KMS-11 (cell line): Measurements from ENCODE around the gene SLC27A6.

Experiments
- H2AFZ ChIP-seq: fragments of 200-600 bp; sonication (generic); 2 replicates; pipeline ENCODE4 v1.6.1; 2016; ENCODE audit warnings: antibody characterized with exemption, mixed run types, low read depth
- H3K27ac ChIP-seq: fragments of 200-600 bp; sonication (generic); 2 replicates; pipeline ENCODE4 v1.6.1; 2016; ENCODE audit warnings: mild to moderate bottlenecking, mixed run types
- H3K27me3 ChIP-seq: fragments of 200-600 bp; sonication (generic); 2 replicates; pipeline ENCODE4 v1.6.1; 2017; ENCODE audit warnings: mild to moderate bottlenecking, low read depth, mixed run types, moderate library complexity; ENCODE audit not compliant: insufficient read depth
- H3K36me3 ChIP-seq: fragments of 200-600 bp; sonication (generic); 2 replicates; pipeline ENCODE4 v1.6.1; 2017; ENCODE audit warnings: mild to moderate bottlenecking, mixed run types; ENCODE audit not compliant: insufficient read depth
- H3K4me1 ChIP-seq: fragments of 200-600 bp; sonication (generic); 2 replicates; pipeline ENCODE4 v1.6.1; 2016; ENCODE audit warnings: mild to moderate bottlenecking, low read depth, mixed run types; ENCODE audit not compliant: poor library complexity, severe bottlenecking
- H3K4me2 ChIP-seq: fragments of 200-600 bp; sonication (generic); 2 replicates; pipeline ENCODE4 v1.7.0; 2016; ENCODE audit warnings: mild to moderate bottlenecking, mixed run types
- H3K4me3 ChIP-seq: fragments of 200-600 bp; sonication (generic); IDR thresholded peaks from 2 replicates; pipeline ENCODE4 v1.6.1; 2017; ENCODE audit warnings: low read depth, low read length, mixed read lengths; ENCODE audit not compliant: insufficient read depth
- H3K79me2 ChIP-seq: fragments of 200-600 bp; sonication (generic); 2 replicates; pipeline ENCODE4 v1.6.1; 2016; ENCODE audit warnings: low read depth, mixed run types; ENCODE audit not compliant: insufficient read depth
- H3K9ac ChIP-seq: fragments of 200-600 bp; sonication (generic); 2 replicates; pipeline ENCODE4 v1.6.1; 2016; ENCODE audit warnings: mild to moderate bottlenecking, mixed run types
- H4K20me1 ChIP-seq: fragments of 200-600 bp; sonication (generic); 2 replicates; pipeline ENCODE4 v1.6.1; 2016; ENCODE audit warnings: mild to moderate bottlenecking, mixed run types; ENCODE audit not compliant: insufficient read depth
- TF ChIP-seq, protein P1 (sequence below): fragments of 200-600 bp; sonication (generic); conservative IDR thresholded peaks from 2 replicates; pipeline ENCODE4 v1.6.1; 2017; ENCODE audit warnings: low read depth, mild to moderate bottlenecking, antibody characterized with exemption, low read length, moderate library complexity, mixed read lengths

SLC27A6 gene

DNA sequence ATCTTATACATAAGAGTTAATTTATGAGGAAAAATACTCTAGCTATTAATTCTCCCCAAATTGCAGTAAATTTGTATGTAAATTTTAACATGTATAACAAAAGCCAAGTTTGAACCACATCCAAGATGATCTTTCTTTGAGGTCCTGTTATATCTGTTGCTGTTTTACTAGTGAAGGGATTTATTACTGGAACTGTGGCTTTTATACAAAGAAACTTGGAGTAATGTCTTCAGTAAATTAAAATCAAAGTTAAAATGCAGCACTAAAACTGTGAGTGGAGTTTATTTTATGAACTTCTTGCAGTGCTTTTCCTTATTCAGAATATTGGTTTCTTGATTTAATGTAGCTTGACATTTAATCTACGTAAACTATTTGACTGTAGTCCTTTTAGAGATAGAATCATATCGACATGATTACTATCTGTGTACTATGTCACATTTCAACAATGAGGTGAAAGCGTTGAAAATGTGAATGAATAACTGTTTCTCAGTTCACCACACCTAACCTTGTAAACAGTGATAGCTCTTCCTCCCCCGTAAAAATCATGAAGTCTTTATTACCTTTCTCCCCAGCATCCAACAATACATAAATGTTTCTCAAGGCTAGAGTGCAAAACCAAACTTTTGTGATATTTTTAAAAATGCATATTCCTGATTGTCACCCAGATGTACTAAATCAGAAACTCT is 76.1 kb downstream of the SLC27A6 start:
- TF ChIP-seq, protein P1, sequence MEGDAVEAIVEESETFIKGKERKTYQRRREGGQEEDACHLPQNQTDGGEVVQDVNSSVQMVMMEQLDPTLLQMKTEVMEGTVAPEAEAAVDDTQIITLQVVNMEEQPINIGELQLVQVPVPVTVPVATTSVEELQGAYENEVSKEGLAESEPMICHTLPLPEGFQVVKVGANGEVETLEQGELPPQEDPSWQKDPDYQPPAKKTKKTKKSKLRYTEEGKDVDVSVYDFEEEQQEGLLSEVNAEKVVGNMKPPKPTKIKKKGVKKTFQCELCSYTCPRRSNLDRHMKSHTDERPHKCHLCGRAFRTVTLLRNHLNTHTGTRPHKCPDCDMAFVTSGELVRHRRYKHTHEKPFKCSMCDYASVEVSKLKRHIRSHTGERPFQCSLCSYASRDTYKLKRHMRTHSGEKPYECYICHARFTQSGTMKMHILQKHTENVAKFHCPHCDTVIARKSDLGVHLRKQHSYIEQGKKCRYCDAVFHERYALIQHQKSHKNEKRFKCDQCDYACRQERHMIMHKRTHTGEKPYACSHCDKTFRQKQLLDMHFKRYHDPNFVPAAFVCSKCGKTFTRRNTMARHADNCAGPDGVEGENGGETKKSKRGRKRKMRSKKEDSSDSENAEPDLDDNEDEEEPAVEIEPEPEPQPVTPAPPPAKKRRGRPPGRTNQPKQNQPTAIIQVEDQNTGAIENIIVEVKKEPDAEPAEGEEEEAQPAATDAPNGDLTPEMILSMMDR, result no peak
- Histone ChIP-seq H3K27me3 (no peaks in the 10 kb centered on the region), H3K79me2 (no peaks in the 10 kb centered on the region), H3K4me1 (no peaks in the 10 kb centered on the region), H3K9ac (no peak overlapping the region), H4K20me1 (no peaks in the 10 kb centered on the region), H3K27ac (no peak overlapping the region), H3K4me3 (no peak overlapping the region), H2AFZ (no peak overlapping the region), H3K36me3 (no peaks in the 10 kb centered on the region), H3K4me2 (no peak overlapping the region)

DNA sequence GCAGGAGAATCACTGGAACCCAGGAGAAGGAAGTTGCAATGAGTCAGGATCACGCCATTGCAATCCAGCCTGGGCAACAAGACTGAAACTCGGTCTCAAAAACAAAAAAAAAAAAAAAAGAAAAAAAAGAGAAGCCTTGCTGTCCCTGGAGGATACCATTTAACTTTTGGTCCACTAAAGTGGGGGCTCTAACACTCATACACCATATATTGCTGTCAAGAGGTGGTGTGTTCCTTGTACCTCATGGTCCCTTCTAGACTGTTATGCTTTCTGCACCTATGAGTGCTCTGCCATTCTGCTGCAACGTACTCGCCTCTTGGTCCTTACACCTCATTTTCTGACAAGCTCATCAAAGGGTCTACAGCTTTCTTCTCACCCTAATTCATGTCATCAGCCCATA is 77.0 kb downstream of the SLC27A6 start:
- H2AFZ ChIP-seq, result no peak overlapping the region
- H3K9ac ChIP-seq, result no peak overlapping the region
- H3K36me3 ChIP-seq, result no peaks in the 10 kb centered on the region
- no peaks in the 10 kb centered on the region for H3K4me1 ChIP-seq
- H3K4me2 ChIP-seq, result no peak overlapping the region
- TF ChIP-seq, protein P1, result no peak
- H3K27ac ChIP-seq, result no peak overlapping the region
- no peaks in the 10 kb centered on the region for H3K27me3 ChIP-seq
- no peak overlapping the region for H3K4me3 ChIP-seq
- no peaks in the 10 kb centered on the region for H4K20me1 ChIP-seq
- H3K79me2 ChIP-seq, result no peaks in the 10 kb centered on the region

- no peaks in the 10 kb centered on the region for H3K79me2 ChIP-seq
- no peak overlapping the region for H3K9ac ChIP-seq
- no peaks in the 10 kb centered on the region for H4K20me1 ChIP-seq
- H3K4me2 ChIP-seq, result no peak overlapping the region
- H3K36me3 ChIP-seq, result no peaks in the 10 kb centered on the region
- no peak overlapping the region for H3K4me3 ChIP-seq
- H3K4me1 ChIP-seq, result no peaks in the 10 kb centered on the region
- H3K27ac ChIP-seq, result no peak overlapping the region
- no peak overlapping the region for H2AFZ ChIP-seq
- no peaks in the 10 kb centered on the region for H3K27me3 ChIP-seq
- TF ChIP-seq, protein P1, result no peak
Observed at GRCh38 chr5:129043894-129044293, 78.6 kb downstream of the SLC27A6 start.

GRCh38 chr5:129046151-129046550 is 80.9 kb downstream of the SLC27A6 start:
- Histone ChIP-seq H3K9ac (no peak overlapping the region), H3K27ac (no peak overlapping the region), H3K79me2 (no peaks in the 10 kb centered on the region), H3K4me2 (no peak overlapping the region), H3K27me3 (no peaks in the 10 kb centered on the region), H3K4me3 (no peak overlapping the region), H3K4me1 (no peaks in the 10 kb centered on the region), H2AFZ (no peak overlapping the region), H4K20me1 (no peaks in the 10 kb centered on the region), H3K36me3 (no peaks in the 10 kb centered on the region)
- TF ChIP-seq, protein P1, result no peak
